ENCODE data around the gene CPED1.

- TF ChIP-seq CTCF (IDR thresholded peaks at IDR 0.05) = no peak
- TF ChIP-seq POLR2A (IDR thresholded peaks at IDR 0.05) = no peak
Observed at GRCh38 chr7:121049028-121049791, 60.7 kb downstream of the CPED1 start.
